GM19395 (cell line): ENCODE measurements around the gene EXOC6B.
"Not testable (repeated sequence)": the region's sequence is repeated elsewhere in the genome, so short reads cannot be mapped to it uniquely, and the experiment has no call there.

Experiments
- ATAC-seq: cut with Tn5 transposase; IDR thresholded peaks from one replicate; pipeline ENCODE4 v1.9.1; 2021; ENCODE audit warnings: mild to moderate bottlenecking, moderate library complexity; ENCODE audit not compliant: unreplicated experiment

The EXOC6B gene

DNA sequence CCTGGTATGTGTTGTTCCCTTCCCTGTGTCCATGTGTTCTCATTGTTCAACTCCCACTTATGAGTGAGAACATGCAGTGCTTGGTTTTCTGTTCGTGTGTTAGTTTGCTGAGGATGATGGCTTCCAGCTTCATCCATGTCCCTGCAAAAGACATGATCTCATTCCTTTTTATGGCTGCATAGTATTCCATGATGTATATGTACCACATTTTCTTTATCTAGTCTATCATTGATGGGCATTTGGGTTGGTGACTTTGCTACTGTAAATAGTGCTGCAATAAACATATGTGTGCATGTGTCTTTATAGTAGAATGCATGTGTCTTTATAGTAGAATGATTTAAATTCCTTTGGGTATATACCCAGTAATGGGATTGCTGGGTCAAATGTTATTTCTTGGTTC, 341.2 kb downstream of the EXOC6B start:
- ATAC-seq, result not testable (repeated sequence)

DNA sequence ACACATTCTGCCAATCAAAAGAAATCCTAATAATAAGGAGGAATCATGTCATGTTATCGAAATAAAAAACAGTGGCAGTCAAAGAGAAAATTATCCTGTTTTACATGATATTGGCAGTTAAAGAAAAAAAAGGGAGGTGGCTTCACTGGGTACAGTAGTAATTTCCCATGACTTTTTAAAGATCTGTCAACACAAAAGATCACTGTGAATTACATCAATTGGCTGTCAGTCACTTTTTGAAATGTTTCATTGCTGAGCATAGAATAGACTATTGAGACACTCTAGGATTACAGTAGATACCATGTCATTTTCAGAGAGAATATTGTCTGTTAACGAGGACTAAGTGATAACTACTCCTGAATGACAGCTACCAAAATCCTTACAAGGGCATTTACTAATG, 342.5 kb downstream of the EXOC6B start:
- ATAC-seq, result no peak

DNA sequence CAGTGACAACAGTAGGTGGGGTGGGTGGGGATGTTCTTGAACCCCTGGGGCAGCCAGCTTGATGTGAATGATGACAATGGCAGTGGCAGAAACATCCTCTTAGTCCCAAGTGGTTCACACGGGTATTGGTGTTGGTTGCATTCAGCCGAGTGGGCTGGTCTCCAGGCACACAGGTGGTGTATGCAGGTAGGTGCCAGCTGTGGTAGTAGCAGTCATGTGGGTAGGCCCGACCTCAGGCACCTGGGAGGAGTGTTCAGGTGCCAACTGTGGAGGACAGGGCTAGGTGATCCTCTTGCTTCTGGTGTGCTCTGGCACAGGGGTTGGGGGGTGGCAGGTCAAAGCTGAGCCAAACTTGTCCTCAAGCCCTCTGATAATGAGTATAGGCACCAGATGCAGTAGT, 350.6 kb downstream of the EXOC6B start:
- no peak for ATAC-seq

DNA sequence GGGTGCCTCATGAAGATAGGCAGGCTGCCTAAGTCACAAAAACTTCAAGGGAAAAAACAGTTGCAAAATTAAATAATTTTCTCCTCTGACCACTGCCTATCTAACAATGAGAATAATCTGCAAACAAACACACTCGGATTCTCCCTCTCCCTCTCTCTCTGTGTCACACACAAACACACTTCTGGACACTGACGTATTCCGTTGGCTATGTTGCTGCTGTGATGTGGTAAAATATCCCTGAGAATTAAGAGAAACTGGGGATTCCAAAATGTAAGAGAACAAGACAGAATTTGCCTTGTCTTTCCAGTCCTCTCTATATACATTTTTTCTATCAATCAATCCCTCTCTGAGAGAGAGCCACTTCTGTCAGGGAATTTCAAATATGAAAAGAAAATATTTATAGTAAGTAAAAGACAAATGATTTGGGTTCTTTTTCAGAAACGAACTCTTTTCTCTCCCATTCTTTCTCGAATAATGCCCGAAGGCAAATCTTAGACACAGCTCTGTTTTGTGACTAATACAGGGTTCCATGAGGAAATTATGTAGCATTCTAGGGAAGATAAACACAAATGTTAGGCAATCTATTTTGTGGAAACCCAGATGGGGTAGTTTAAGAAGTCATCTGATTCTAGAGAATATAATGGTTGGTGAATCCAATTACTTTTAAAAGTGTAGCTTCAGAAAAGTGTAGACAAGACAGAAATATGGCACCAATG, 367.9 kb downstream of the EXOC6B start:
- ATAC-seq, result no peak

DNA sequence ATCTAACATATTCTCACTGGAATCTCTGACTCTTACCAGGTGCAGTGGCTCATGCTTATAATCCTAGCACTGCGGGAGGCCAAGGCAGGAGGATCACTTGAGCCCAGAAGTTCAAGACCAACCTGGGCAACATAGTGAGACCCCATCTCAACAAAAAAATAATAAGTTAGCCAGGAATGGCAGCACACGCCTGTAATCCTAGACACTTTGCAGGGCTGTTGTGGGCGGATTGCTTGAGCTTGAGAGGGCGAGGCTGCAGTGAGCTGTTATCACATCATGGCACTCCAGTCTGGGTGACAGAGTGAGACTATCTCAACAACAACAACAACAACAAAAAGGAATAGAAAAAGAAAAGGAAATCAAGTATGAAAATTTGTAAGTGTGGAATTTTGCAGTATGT, 371.6 kb downstream of the EXOC6B start:
- ATAC-seq, result no peak

DNA sequence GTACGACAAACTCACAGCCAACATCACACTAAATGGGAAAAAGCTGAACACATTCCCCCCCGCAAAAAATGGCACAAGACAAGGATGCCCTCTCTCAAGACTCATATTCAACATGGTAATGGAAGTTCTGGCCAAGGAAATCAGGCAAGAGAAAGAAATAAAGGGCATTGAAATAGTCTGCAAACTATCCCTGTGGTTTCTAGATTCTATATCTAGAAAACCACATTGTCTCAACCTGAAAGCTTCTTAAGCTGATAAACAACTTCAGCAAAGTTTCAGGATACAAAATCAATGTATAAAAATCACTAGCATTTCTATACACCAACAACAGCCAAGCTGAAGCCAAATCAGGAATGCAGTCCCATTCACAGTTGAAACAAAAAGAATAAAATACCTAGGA, 383.6 kb downstream of the EXOC6B start:
- ATAC-seq, result no peak

DNA sequence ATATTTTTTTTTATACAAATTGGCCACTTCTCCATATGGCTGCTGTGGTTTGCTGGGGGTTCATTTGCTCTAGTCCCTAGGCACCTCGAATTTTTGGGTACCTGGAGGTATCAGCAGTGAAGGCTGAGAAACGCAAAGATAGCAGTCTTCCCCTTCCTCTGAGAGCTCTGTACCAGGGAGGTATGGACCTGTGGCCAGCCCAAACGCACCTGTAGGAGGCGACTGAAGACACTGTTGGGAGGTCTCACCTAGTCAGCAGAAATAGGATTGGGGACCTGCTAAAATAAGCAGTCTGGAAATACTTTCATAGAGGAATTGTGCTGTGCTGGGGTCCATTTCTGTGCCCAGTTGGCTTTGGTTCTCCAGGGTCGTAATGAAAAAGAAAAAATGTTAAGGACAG, 385.9 kb downstream of the EXOC6B start:
- ATAC-seq, result no peak

DNA sequence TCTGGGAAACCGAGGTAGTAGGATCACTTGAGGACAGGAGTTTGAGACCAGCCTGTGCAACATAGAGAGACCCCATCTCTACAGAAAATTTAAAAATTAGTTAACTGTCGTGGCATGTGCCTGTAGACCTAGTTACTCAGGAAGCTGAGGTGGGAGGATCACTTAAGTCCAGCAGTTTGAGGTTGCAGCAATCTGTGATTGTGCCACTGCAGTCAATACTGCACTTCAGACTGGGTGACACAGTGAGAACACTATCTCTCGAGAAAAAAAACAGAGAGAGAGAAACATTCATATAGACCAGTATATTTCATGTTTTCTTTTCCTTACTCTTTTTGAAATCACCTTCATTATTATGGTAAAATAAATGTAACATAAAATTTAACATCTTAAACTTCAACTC, 387.5 kb downstream of the EXOC6B start:
- no peak for ATAC-seq

DNA sequence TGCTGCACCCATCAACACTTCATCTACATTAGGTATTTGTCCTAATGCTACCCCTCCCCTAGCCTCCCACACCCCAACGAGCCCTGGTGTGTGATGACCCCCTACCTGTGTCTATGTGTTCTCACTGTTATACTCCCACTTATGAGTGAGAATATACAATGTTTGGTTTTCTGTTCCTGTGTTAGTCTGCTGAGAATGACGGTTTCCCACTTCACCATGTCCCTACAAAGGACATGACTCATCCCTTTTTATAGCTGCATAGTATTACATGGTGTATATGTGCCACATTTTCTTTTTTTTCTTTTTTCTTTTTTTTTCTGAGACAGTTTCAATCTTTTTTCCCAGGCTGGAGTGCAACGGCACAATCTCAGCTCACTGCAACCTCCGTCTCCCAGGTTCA, 394.1 kb downstream of the EXOC6B start:
- no peak for ATAC-seq

DNA sequence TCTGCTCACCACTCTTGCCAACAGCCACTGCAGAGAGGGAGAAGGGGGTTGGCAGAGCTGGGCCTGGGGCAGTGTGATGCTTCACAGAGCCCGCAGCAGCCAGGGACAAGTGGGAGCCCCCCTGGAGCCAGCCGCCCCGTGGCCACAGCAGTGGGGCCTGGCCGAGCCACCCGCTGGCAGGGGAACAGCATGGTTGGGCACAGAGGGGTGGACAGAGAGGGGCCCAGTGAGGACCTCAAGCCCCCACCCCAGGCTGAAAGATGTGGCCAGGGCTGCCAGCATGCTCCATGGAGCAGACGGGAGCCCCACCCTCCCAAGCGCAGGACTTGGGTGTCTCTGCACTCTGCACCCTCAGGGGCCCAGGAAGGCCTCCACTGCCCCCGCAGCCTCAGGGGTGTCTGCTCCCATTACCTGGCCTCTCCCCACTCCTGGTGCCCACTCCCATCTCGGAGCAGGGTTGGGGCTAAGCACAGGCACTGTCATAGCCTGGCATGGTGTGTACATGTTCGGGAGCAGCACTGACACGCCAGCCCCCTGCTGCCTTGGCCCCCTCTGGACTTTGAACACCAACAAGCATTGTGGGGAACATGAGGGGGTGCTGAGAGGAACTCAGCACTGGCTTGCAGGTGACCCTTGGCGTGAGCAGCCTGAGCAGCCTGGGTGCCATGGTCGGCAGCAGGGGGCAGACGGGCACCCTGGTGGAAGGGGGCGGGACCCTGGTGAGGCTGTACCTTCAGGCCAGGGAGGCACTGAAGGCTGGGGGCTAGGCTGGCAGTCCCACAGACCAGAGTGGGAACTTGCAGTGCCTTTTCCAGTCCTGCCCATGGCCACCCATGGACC, 398.6 kb downstream of the EXOC6B start:
- ATAC-seq, result no peak

DNA sequence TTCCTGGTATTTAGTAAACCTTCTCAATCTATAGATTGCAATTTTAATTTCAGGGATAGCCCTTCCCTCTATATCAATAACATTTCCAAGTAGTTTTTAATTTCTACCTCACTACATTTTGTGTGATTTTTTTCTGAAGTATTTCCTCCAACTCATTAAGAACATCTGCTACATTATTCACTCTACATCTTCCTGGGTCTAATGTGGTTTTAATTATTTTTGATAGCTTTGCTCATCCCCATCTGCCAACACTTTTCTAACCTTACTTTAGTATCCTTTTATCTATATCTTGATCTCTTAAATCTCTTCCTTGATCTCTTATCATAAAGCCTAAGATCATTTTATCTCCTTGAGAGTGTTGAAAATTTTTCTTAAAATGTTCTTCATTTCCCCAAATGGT, 399.8 kb downstream of the EXOC6B start:
- ATAC-seq, result no peak

DNA sequence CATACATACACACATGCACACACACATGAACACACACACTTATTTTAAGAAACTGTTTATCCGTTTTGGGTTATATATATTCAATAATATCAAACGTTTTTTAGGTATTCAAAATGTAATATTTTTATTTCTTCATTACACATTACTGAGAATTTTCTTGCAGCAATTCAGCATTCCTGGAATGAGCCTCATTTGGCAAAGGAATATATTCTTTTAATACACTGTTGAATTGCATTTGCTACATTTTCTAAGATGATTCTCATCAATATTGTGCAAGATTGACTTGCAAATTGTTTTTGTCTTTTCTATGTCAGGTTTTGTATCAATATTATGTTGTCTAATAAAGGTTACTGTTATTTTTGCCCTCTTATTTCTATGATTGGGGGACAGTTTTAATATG, 402.1 kb downstream of the EXOC6B start:
- ATAC-seq, result no peak

DNA sequence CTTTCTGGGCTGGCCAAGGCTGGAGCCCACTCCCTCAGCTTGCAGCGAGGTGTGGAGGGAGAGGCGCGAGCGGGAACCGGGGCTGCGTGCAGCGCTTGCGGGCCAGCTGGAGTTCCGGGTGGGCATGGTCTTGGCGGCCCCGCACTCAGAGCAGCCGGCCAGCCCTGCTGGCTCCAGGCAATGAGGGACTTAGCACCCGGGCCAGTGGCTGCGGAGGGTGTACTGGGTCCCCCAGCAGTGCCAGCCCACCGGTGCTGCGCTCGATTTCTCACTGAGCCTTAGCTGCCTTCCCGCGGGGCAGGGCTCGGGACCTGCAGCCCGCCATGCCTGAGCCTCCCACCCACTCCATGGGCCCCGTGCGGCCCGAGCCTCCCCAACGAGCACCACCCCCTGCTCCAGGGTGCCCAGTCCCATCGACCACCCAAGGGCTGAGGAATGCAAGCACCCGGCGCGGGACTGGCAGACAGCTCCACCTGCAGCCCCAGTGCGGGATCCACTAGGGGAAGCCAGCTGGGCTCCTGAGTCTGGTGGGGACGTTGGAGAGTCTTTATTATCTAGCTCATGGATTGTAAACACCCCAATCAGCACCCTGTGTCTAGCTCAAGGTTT, 404.0 kb downstream of the EXOC6B start:
- ATAC-seq, result not testable (repeated sequence)

DNA sequence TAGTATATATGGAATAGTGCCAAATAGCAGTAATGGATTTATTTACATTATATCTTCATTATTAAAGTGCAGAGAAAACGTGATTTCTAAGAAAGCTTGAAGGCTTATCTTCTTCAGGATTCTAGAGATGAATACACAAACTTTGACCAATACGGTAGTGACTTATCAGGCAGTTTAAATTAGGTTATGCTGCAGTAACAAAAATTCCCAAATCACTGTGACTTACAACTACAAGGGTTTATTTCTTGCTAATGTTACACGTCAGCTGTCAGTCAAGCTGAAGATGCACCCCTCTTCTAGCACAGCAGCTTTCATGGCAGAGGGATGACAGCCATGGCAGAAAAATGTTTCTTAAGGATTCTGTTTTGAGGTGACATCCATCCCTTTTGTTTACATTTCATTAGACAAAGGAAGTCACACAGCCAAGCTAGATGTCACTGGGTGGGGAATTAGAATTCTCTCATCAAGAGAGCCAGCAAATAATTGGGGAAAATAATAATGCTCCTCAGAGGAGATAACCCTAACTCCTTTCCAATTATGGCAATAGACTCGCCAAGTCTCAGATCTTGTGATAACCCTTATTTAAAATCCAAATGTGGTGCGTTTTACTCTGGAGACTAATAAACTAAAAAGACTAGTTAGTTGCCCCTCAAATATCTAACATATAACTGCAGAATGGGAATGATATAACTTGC, 409.9 kb downstream of the EXOC6B start:
- no peak for ATAC-seq

DNA sequence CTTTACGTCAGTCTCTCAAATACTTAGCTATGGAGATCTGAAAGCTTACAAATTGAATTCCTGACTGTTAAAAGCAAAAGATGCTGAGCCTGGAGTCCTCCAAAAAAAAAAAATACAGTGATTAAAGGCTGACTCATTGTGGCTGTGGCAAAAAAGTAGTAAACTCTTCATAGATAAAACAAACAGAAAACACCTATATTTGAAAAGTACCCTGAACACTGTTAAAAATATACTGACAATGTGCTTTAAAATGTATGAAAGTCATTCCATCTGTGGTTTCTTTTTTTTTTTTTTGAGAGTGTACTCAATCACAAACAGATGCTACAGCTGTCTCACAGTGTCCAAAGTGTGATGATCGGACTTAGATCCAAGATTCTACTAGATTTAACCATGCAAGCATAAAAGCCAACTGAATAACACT, 410.6 kb downstream of the EXOC6B start:
- ATAC-seq, result no peak

DNA sequence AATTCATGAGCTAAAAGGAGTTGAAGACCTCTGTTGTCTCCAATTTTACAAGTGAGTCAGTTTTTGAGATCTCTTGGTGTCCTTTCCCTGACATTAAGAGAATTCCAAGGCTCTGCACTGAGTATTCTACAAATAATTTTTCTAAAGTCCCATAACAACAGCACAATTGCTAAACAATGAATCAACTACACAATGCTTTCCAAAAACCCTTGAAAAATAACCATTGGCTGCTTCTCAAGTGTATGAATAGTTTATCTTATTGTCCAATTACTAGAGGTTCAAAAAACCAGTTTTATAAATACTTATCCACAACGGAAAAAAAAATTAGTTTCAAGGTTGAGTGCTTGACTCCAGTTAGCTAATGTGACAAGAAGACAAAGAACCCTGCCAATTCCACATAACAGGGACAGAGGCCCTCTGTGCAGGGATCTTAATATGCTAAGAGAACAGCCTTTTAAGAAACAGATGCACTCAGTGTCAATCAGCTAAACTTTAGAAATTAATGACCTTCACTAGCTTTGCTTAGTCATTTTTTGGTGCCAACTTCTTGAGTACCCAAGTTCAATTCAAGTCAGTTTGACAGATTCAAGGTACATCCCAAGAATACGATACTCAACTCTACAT, 411.6 kb downstream of the EXOC6B start:
- ATAC-seq, result no peak

DNA sequence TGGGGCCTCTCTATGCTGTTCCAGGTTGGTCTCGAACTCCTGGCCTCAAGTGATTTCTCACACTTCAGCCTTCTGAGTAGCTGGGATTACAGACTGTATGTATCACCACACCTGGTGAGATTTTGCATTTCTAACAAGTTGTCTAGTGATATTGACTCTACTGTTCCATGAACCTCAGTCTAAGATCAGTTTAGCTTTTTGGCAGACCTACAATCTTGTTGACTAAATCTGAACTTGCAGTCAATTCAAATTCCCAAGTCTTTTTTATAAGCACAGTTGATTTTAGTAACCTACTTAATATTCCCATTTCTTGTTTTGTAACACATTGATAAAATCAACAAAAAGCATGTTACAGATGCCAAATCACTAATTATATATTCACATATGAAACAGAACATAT, 412.1 kb downstream of the EXOC6B start:
- no peak for ATAC-seq

DNA sequence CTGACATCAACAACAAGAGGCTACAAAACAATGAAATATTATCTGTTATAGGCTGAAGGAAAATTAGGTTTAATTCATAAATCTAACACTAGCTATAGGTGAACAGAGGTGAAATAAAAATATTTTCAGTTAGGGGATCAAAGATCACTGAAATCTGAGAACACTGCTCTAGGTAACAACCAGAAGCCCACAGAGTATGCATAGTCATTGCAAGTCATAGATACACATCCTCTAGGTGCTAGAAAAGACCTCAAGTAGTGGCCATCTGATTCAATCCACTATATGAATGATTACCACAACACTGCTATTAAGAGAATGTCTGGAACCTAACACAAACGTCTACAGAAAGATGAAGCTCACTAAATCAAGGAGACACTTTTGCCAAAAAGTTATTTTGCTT, 413.6 kb downstream of the EXOC6B start:
- no peak for ATAC-seq

DNA sequence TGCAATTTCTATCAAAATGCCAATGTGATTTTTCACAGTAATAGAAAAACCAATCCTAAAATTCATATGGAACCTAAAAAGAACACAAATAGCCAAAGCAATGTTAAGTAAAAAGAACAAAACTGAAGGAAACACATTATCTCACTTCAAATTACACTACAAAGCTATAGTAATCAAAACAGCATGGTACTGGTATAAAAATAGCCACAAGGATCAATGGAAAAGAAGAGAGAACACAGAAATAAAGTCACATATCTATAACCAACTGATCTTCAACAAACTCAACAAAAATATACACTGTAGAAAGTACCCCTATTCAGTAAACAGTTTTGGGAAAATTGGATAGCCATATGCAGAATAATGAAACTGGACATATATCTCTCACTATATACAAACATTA, 426.0 kb downstream of the EXOC6B start:
- no peak for ATAC-seq

DNA sequence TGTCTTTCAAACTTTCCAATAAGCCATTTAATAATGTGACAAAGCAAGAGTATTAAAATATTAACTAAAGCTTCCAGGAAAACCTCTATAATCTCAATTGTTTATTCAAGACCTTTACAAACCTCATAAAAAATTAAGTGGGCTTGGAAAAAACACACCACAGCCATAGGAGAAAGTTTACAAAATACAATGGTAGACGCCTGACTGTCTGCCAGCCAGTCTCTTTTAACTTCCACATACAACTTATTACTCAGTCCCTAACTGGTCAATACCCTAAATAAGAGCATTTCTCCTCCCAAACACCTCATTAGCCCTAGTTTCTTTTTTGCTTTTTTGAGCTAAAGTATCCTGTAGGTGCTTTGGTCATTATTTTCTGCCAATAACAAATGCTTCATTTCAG, 430.7 kb downstream of the EXOC6B start:
- ATAC-seq, result no peak

DNA sequence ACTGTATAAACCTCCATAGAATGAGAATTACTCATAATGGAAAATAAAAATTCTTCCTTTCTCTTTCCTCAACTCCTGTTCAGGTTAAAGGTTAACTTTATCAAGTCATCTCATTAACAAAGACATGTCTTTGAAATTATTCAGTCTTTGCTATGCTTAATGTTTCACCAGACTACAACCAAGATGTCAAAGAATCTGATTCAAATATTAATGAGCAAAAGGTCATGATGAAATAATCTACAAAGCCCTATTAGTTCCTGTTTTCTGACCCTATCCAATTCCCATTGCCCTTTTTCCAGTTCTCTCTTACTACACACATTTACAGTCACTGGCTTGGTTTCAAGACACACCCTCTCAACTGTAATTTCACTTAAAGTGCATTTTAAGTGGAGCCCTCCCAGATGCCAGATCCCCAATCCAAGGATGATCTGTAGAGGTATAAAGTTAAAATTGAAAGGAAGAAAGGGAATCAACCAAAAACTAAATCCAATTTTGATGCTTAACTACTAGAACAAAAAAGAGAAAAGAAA, 431.2 kb downstream of the EXOC6B start:
- ATAC-seq, result no peak
